Measurements from ENCODE around the gene DNAH17. TPM values are rescaled to one million over a fixed set of nuclear protein-coding genes. Genes with fewer than 3 reads are reported as not detected.

The DNAH17 gene
- total RNA-seq, 1 donor from 2014 or later, result 0.22 TPM

DNA sequence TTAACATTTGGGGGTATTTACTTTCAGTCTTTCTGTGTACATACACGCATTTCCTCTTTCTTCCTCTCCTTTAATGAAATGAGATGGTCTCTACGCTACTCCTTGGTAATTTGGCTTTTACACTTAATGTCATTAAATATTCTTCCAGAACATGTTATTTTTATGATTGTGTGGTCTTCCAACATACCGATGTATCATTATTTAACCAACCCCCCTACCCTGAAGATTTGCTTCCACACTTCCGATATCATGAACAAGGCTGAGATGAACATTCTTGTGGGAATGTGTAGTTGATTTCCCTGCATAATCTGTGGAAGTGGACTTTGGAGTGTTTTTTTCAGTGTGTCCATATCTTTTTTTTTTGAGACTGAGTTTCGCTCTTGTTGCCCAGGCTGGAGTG lies 201.0 kb downstream of the DNAH17 start:
- intact Hi-C loops (cut with micrococcal nuclease), result no loop called here

- intact Hi-C loops (cut with micrococcal nuclease), result no loop called here
These were observed 201.6 kb downstream of the DNAH17 start for GRCh38 chr17:78375401-78376151.

GRCh38 chr17:78374631-78375274 lies 202.4 kb downstream of the DNAH17 start:
- intact Hi-C loops (cut with micrococcal nuclease), result no loop called here

DNA sequence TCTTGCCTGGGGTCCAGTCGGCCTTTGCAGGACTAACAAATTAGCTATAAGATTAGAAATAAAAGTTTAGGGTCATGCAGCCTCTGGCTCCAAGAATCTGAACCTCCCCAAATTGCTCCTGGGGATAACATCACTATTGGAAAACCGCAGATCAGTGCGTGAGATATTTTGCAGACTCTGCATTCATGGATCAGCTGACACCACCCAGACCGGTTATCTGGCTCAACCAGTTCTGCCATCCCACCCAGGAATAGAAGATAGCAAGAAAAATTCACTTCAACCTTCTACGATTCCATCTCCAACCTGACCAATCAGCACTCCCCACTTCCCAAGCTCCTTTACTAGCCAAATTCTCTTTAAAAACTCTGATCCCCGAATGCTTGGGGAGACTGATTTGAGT lies 203.0 kb downstream of the DNAH17 start:
- intact Hi-C loops (cut with micrococcal nuclease), result no loop called here

Other genes with a start within 250 kb of the DNAH17 start
- 198 and 201 TPM in 2 replicates for gene SOCS3, start 217.3 kb downstream of the DNAH17 start, total RNA-seq
- gene PGS1, start 198.7 kb downstream of the DNAH17 start, total RNA-seq, result 99.2 and 99.8 TPM in 2 replicates
- gene CYTH1, start 204.9 kb upstream of the DNAH17 start, total RNA-seq, result 299 and 310 TPM in 2 replicates

Measured in T-helper 1 cell treated with Interleukin-12 subunit alpha and Interleukin-12 subunit beta and Interleukin-4 antibody, amounts not matched to agents 30 ng/mL and 1 ng/mL, for 36 hours (primary cell).